ENCODE results near the gene CFAP221.

Gene CFAP221

GRCh38 chr2:119537792-119538191, 6.5 kb upstream of the CFAP221 start:
- DNase-seq: no peak

GRCh38 chr2:119541476-119541875, 2.8 kb upstream of the CFAP221 start:
- no peak for DNase-seq

- no peak for DNase-seq
These were observed 758 bp downstream of the CFAP221 start for GRCh38 chr2:119544939-119545475.

- DNase-seq: no peak
These were observed 1.7 kb downstream of the CFAP221 start for GRCh38 chr2:119545754-119546446.

- DNase-seq: no peak
These were observed 2.2 kb downstream of the CFAP221 start for GRCh38 chr2:119546447-119546767.

GRCh38 chr2:119548516-119549120, 4.4 kb downstream of the CFAP221 start:
- no peak for DNase-seq

- DNase-seq: no peak
These were observed 5.0 kb downstream of the CFAP221 start for GRCh38 chr2:119549241-119549640.

- DNase-seq: no peak
These were observed 6.1 kb downstream of the CFAP221 start for GRCh38 chr2:119550346-119550745.

- DNase-seq: no peak
These were observed 6.6 kb downstream of the CFAP221 start for GRCh38 chr2:119550856-119551255.

GRCh38 chr2:119552902-119553301, 8.7 kb downstream of the CFAP221 start:
- DNase-seq: no peak

- DNase-seq: no peak
These were observed 9.6 kb downstream of the CFAP221 start for GRCh38 chr2:119553687-119554344.

- no peak for DNase-seq
These were observed 21.2 kb downstream of the CFAP221 start for GRCh38 chr2:119565481-119565880.

GRCh38 chr2:119567292-119567691, 23.0 kb downstream of the CFAP221 start:
- no peak for DNase-seq

- DNase-seq: no peak
These were observed 30.0 kb downstream of the CFAP221 start for GRCh38 chr2:119574108-119574815.

GRCh38 chr2:119574864-119575263, 30.6 kb downstream of the CFAP221 start:
- DNase-seq: no peak

- no peak for DNase-seq
These were observed 31.2 kb downstream of the CFAP221 start for GRCh38 chr2:119575439-119575838.

- DNase-seq: no peak
These were observed 35.4 kb downstream of the CFAP221 start for GRCh38 chr2:119579424-119580295.

- DNase-seq: no peak
These were observed 36.4 kb downstream of the CFAP221 start for GRCh38 chr2:119580550-119581072.

GRCh38 chr2:119583291-119583690, 39.0 kb downstream of the CFAP221 start:
- no peak for DNase-seq

- no peak for DNase-seq
These were observed 40.2 kb downstream of the CFAP221 start for GRCh38 chr2:119584469-119584868.

- DNase-seq: no peak
These were observed 41.8 kb downstream of the CFAP221 start for GRCh38 chr2:119586085-119586484.

GRCh38 chr2:119590873-119591272, 46.6 kb downstream of the CFAP221 start:
- DNase-seq: no peak

Data from stimulated activated CD4-positive, alpha-beta T cell treated with anti-CD3 and anti-CD28 coated beads, Interleukin-4, amount 100 ng/mL, for 4 hours (primary cell).